WTC11 (cell line): Measurements from ENCODE around the gene MIA. TPM values are rescaled to one million over a fixed set of nuclear protein-coding genes. Genes with fewer than 3 reads are reported as not detected.

Source experiments
- ATAC-seq: fragments of 200-7000 bp; cut with Tn5 transposase; 2 replicates; pipeline ENCODE4 v1.10.0; 2021; ENCODE audit warnings: mild to moderate bottlenecking, moderate library complexity
- CTCF ChIA-PET: fragments of 300-600 bp; sonication (Branson Sonifier 250); formaldehyde crosslinking; loops from one replicate; lab custom pipeline; 2021; ENCODE audit warnings: antibody characterized with exemption; lab: Charles Lee
- POLR2A ChIA-PET: fragments of 350-600 bp; sonication (Branson Sonifier 250); formaldehyde crosslinking; loops from one replicate; lab custom pipeline; 2021; ENCODE audit warnings: antibody characterized with exemption; lab: Charles Lee
- DNase-seq: peaks from one replicate; pipeline ENCODE4 v3.0.0; 2021; ENCODE audit warnings: low spot score
- H3K27ac Mint-ChIP-seq: 2 replicates; pipeline ENCODE4 v1.8.0; 2021; ENCODE audit warnings: mixed read lengths
- H3K27me3 Mint-ChIP-seq: 2 replicates; pipeline ENCODE4 v1.8.0; 2021; ENCODE audit warnings: low read depth, mild to moderate bottlenecking, moderate library complexity, mixed read lengths
- H3K36me3 Mint-ChIP-seq: 2 replicates; pipeline ENCODE4 v1.8.0; 2021; ENCODE audit warnings: mixed read lengths
- H3K4me1 Mint-ChIP-seq: 2 replicates; pipeline ENCODE4 v1.8.0; 2022; ENCODE audit warnings: mixed read lengths
- H3K4me3 Mint-ChIP-seq: 2 replicates; pipeline ENCODE4 v1.8.0; 2021; ENCODE audit warnings: mild to moderate bottlenecking, moderate library complexity, mixed read lengths
- H3K9me3 Mint-ChIP-seq: 2 replicates; pipeline ENCODE4 v1.8.0; 2021; ENCODE audit warnings: mixed read lengths
- ELF4 ChIP-seq: sonication (generic); formaldehyde crosslinking; IDR thresholded peaks from 2 replicates; pipeline ENCODE4 v1.8.1; 2022; ENCODE audit warnings: low read depth, mild to moderate bottlenecking, moderate library complexity, missing genetic modification reagents
- ESRRA ChIP-seq: sonication (generic); formaldehyde crosslinking; IDR thresholded peaks from 2 replicates; pipeline ENCODE4 v1.8.1; 2022; ENCODE audit warnings: mild to moderate bottlenecking, missing genetic modification reagents, borderline replicate concordance
- FOXK1 ChIP-seq: sonication (generic); formaldehyde crosslinking; IDR thresholded peaks from 2 replicates; pipeline ENCODE4 v1.8.0; 2022; ENCODE audit warnings: mild to moderate bottlenecking, moderate library complexity, missing genetic modification reagents
- FOXP1 ChIP-seq: sonication (generic); formaldehyde crosslinking; IDR thresholded peaks from 2 replicates; pipeline ENCODE4 v1.8.0; 2022; ENCODE audit warnings: missing genetic modification reagents, mild to moderate bottlenecking, moderate library complexity, borderline replicate concordance
- MXD4 ChIP-seq: fragments of 250-450 bp; sonication (Bioruptor Pico); IDR thresholded peaks from 2 replicates; pipeline ENCODE4 v1.8.0; 2021; ENCODE audit warnings: mild to moderate bottlenecking, moderate library complexity, borderline replicate concordance
- RELA ChIP-seq: sonication (generic); formaldehyde crosslinking; IDR thresholded peaks from 2 replicates; pipeline ENCODE4 v1.8.1; 2022; ENCODE audit warnings: missing genetic modification reagents, mild to moderate bottlenecking, borderline replicate concordance
- SOX15 ChIP-seq: fragments of 250-450 bp; sonication (Bioruptor Pico); IDR thresholded peaks from 2 replicates; pipeline ENCODE4 v1.9.0; 2021; ENCODE audit warnings: mild to moderate bottlenecking
- SP1 ChIP-seq: sonication (generic); formaldehyde crosslinking; conservative IDR thresholded peaks from 2 replicates; pipeline ENCODE4 v1.8.1; 2022; ENCODE audit warnings: missing genetic modification reagents
- TCF7 ChIP-seq: sonication (generic); formaldehyde crosslinking; IDR thresholded peaks from 2 replicates; pipeline ENCODE4 v1.8.0; 2022; ENCODE audit warnings: mild to moderate bottlenecking, low read depth, missing genetic modification reagents, moderate library complexity
- ZNF121 ChIP-seq: sonication (generic); formaldehyde crosslinking; IDR thresholded peaks from 2 replicates; pipeline ENCODE4 v1.8.0; 2023; ENCODE audit warnings: missing genetic modification reagents
- ZNF138 ChIP-seq: sonication (generic); formaldehyde crosslinking; conservative IDR thresholded peaks from 2 replicates; pipeline ENCODE4 v1.8.1; 2022; ENCODE audit warnings: mild to moderate bottlenecking, moderate library complexity, missing genetic modification reagents
- ZNF263 ChIP-seq: sonication (generic); formaldehyde crosslinking; IDR thresholded peaks from 2 replicates; pipeline ENCODE4 v1.8.1; 2022; ENCODE audit warnings: low read depth, mild to moderate bottlenecking, moderate library complexity, missing genetic modification reagents
- ZNF423 ChIP-seq: fragments of 250-450 bp; sonication (Bioruptor Pico); IDR thresholded peaks from 2 replicates; pipeline ENCODE4 v2.1.2; 2022; ENCODE audit warnings: mild to moderate bottlenecking, moderate library complexity
- total RNA-seq: library from RNA; stranded (reverse); gene quantifications from 3 replicates; pipeline ENCODE4 v1.2.3, GENCODE V29; 2021
- TF ChIP-seq, protein P1 (sequence below): sonication (generic); formaldehyde crosslinking; IDR thresholded peaks from 2 replicates; pipeline ENCODE4 v1.8.1; 2022; ENCODE audit warnings: mild to moderate bottlenecking, moderate library complexity, missing genetic modification reagents
- TF ChIP-seq, protein P2 (sequence below): sonication (generic); formaldehyde crosslinking; IDR thresholded peaks from 2 replicates; pipeline ENCODE4 v1.8.1; 2023; ENCODE audit warnings: mild to moderate bottlenecking, missing genetic modification reagents
- TF ChIP-seq, protein P3 (sequence below): sonication (generic); formaldehyde crosslinking; IDR thresholded peaks from 2 replicates; pipeline ENCODE4 v1.8.1; 2023; ENCODE audit warnings: mild to moderate bottlenecking, missing genetic modification reagents, moderate library complexity
- TF ChIP-seq, protein P4 (sequence below): sonication (generic); formaldehyde crosslinking; IDR thresholded peaks from 2 replicates; pipeline ENCODE4 v1.8.0; 2022; ENCODE audit warnings: mild to moderate bottlenecking, missing genetic modification reagents
- TF ChIP-seq, protein P5 (sequence below): fragments of 250-450 bp; sonication (Bioruptor Pico); IDR thresholded peaks from 2 replicates; pipeline ENCODE4 v1.9.0; 2021; ENCODE audit warnings: mild to moderate bottlenecking, borderline replicate concordance

Gene MIA
- total RNA-seq, 1 experiment from 2014 or later = not detected

DNA sequence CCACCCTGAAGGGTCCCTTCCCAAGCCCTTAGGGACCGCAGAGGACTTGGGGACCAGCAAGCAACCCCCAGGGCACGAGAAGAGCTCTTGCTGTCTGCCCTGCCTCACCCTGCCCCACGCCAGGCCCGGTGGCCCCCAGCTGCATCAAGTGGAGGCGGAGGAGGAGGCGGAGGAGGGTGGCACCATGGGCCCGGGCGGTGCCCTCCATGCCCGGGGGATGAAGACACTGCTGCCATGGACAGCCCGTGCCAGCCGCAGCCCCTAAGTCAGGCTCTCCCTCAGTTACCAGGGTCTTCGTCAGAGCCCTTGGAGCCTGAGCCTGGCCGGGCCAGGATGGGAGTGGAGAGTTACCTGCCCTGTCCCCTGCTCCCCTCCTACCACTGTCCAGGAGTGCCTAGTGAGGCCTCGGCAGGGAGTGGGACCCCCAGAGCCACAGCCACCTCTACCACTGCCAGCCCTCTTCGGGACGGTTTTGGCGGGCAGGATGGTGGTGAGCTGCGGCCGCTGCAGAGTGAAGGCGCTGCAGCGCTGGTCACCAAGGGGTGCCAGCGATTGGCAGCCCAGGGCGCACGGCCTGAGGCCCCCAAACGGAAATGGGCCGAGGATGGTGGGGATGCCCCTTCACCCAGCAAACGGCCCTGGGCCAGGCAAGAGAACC lies 25.1 kb downstream of the MIA start:
- ChIA-PET CTCF (interaction anchor here (0.6 kb wide), 1 partner anchor 66 kb away, joined by 4 read pairs; no protein-coding TSS in a partner anchor), POLR2A (interaction anchor here (0.9 kb wide), 1 partner anchor 84 kb away, joined by 18 read pairs; the partner anchor contains the start of genes COQ8B and ITPKC)
- H3K27ac Mint-ChIP-seq = peak overlapping the region; percentile 87
- H3K9me3 Mint-ChIP-seq = no peaks in the 10 kb centered on the region
- DNase-seq (no peak), ATAC-seq (no peak)
- no peaks in the 10 kb centered on the region for H3K27me3 Mint-ChIP-seq
- H3K4me3 Mint-ChIP-seq = peak overlapping the region; percentile 84
- peaks cover 56% of the 10 kb centered on the region for H3K4me1 Mint-ChIP-seq
- TF ChIP-seq ESRRA (0 out of 2 replicates have a peak, but pooled peaks have one; percentile 26), MXD4 (no peak)
- H3K36me3 Mint-ChIP-seq = peaks cover 9% of the 10 kb centered on the region

DNA sequence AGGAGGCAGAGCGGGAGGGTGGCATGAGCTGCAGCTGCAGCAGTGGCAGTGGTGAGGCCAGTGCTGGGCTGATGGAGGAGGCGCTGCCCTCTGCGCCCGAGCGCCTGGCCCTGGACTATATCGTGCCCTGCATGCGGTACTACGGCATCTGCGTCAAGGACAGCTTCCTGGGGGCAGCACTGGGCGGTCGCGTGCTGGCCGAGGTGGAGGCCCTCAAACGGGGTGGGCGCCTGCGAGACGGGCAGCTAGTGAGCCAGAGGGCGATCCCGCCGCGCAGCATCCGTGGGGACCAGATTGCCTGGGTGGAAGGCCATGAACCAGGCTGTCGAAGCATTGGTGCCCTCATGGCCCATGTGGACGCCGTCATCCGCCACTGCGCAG lies 25.7 kb downstream of the MIA start:
- TF ChIP-seq, protein P1, sequence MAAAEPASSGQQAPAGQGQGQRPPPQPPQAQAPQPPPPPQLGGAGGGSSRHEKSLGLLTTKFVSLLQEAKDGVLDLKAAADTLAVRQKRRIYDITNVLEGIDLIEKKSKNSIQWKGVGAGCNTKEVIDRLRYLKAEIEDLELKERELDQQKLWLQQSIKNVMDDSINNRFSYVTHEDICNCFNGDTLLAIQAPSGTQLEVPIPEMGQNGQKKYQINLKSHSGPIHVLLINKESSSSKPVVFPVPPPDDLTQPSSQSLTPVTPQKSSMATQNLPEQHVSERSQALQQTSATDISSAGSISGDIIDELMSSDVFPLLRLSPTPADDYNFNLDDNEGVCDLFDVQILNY (CRISPR knock-in tag) = no peak
- peak; percentile 35; the same call in 1 of the 2 replicates for TF ChIP-seq FOXP1 (CRISPR knock-in tag)
- peak overlapping the region; percentile 84 for H3K4me3 Mint-ChIP-seq
- H3K9me3 Mint-ChIP-seq = no peaks in the 10 kb centered on the region
- no peak overlapping the region for H3K27ac Mint-ChIP-seq
- ChIA-PET CTCF (no interaction called here), POLR2A (interaction anchor here (0.6 to 0.9 kb wide), 2 partner anchors 84 to 180 kb away, joined by 4 to 18 read pairs; partner anchors contain the start of genes COQ8B and ITPKC)
- DNase-seq (no peak), ATAC-seq (no peak)
- no peaks in the 10 kb centered on the region for H3K27me3 Mint-ChIP-seq
- peaks cover 9% of the 10 kb centered on the region for H3K36me3 Mint-ChIP-seq
- peaks cover 61% of the 10 kb centered on the region for H3K4me1 Mint-ChIP-seq

DNA sequence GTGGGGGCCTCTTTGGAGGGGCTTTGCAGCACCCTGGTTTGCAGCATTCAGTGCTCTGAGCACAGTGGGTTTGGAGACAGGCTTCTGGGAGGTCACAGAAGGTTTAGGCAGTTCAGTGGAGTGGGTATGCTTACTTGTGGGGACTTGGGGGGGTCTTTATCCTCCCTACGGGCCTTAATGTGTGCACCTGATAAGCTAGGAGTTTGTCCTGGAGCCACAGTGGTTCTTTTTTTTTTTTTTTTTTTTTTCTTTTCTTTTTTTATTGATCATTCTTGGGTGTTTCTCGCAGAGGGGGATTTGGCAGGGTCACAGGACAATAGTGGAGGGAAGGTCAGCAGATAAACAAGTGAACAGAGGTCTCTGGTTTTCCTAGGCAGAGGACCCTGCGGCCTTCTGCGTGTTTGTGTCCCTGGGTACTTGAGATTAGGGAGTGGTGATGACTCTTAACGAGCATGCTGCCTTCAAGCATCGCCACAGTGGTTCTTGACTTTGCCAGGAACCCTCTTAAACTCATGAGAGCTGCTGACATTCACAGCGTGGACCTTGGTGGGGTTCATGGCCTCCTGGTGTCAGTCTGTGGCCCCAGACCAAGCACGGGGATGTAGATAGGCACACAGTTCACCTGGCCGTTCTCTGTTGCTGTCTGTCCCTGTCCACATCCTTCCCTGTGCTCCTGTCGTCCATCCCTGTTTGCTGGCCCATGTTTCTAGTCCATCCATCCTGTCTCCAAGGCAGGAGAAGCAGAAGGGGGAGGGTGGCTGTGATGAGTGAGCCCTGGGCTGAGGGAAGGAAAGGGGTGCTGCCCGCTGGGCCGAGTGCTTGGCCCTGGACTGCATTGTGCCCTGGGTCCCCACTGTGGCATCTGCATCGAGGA lies 26.3 kb downstream of the MIA start:
- Mint-ChIP-seq H3K27me3 (no peaks in the 10 kb centered on the region), H3K36me3 (peaks cover 9% of the 10 kb centered on the region), H3K4me3 (peak overlapping the region; percentile 56), H3K9me3 (no peaks in the 10 kb centered on the region), H3K27ac (peak overlapping the region; percentile 85), H3K4me1 (peaks cover 68% of the 10 kb centered on the region)
- ChIA-PET CTCF (interaction anchor here (0.9 kb wide), 1 partner anchor 138 kb away, joined by 3 read pairs; no protein-coding TSS in a partner anchor), POLR2A (interaction anchor here (0.6 to 0.9 kb wide), 2 partner anchors 85 to 179 kb away, joined by 4 to 18 read pairs; partner anchors contain the start of genes COQ8B and ITPKC)
- TF ChIP-seq SP1 (CRISPR knock-in tag) (no peak), FOXK1 (CRISPR knock-in tag) (no peak), TCF7 (no peak), SOX15 (CRISPR knock-in tag) (no peak), ZNF121 (no peak), RELA (no peak), ZNF263 (no peak), ZNF138 (CRISPR knock-in tag) (no peak), MXD4 (no peak), ELF4 (CRISPR knock-in tag) (no peak), ZNF423 (CRISPR knock-in tag) (no peak)
- TF ChIP-seq, protein P2, sequence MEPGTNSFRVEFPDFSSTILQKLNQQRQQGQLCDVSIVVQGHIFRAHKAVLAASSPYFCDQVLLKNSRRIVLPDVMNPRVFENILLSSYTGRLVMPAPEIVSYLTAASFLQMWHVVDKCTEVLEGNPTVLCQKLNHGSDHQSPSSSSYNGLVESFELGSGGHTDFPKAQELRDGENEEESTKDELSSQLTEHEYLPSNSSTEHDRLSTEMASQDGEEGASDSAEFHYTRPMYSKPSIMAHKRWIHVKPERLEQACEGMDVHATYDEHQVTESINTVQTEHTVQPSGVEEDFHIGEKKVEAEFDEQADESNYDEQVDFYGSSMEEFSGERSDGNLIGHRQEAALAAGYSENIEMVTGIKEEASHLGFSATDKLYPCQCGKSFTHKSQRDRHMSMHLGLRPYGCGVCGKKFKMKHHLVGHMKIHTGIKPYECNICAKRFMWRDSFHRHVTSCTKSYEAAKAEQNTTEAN (CRISPR knock-in tag) = no peak
- TF ChIP-seq, protein P3, sequence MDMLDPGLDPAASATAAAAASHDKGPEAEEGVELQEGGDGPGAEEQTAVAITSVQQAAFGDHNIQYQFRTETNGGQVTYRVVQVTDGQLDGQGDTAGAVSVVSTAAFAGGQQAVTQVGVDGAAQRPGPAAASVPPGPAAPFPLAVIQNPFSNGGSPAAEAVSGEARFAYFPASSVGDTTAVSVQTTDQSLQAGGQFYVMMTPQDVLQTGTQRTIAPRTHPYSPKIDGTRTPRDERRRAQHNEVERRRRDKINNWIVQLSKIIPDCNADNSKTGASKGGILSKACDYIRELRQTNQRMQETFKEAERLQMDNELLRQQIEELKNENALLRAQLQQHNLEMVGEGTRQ (CRISPR knock-in tag) = no peak
- TF ChIP-seq, protein P4, sequence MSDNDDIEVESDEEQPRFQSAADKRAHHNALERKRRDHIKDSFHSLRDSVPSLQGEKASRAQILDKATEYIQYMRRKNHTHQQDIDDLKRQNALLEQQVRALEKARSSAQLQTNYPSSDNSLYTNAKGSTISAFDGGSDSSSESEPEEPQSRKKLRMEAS = no peak
- TF ChIP-seq, protein P5, sequence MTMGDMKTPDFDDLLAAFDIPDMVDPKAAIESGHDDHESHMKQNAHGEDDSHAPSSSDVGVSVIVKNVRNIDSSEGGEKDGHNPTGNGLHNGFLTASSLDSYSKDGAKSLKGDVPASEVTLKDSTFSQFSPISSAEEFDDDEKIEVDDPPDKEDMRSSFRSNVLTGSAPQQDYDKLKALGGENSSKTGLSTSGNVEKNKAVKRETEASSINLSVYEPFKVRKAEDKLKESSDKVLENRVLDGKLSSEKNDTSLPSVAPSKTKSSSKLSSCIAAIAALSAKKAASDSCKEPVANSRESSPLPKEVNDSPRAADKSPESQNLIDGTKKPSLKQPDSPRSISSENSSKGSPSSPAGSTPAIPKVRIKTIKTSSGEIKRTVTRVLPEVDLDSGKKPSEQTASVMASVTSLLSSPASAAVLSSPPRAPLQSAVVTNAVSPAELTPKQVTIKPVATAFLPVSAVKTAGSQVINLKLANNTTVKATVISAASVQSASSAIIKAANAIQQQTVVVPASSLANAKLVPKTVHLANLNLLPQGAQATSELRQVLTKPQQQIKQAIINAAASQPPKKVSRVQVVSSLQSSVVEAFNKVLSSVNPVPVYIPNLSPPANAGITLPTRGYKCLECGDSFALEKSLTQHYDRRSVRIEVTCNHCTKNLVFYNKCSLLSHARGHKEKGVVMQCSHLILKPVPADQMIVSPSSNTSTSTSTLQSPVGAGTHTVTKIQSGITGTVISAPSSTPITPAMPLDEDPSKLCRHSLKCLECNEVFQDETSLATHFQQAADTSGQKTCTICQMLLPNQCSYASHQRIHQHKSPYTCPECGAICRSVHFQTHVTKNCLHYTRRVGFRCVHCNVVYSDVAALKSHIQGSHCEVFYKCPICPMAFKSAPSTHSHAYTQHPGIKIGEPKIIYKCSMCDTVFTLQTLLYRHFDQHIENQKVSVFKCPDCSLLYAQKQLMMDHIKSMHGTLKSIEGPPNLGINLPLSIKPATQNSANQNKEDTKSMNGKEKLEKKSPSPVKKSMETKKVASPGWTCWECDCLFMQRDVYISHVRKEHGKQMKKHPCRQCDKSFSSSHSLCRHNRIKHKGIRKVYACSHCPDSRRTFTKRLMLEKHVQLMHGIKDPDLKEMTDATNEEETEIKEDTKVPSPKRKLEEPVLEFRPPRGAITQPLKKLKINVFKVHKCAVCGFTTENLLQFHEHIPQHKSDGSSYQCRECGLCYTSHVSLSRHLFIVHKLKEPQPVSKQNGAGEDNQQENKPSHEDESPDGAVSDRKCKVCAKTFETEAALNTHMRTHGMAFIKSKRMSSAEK = no peak
- DNase-seq (no peak), ATAC-seq (no peak)
